Endothelial cell (in vitro differentiated cells): Measurements from ENCODE around the gene CCDC182. TPM values are rescaled to one million over a fixed set of nuclear protein-coding genes. Genes with fewer than 3 reads are reported as not detected.

Source experiments
- DNase-seq: peaks from one replicate; pipeline ENCODE4 v3.0.0; 2021; ENCODE audit warnings: low spot score
- H3K27ac Mint-ChIP-seq: one replicate; pipeline ENCODE4 v1.8.0; 2021; ENCODE audit warnings: mixed read lengths, inconsistent platforms; ENCODE audit not compliant: unreplicated experiment
- H3K27me3 Mint-ChIP-seq: one replicate; pipeline ENCODE4 v1.8.0; 2021; ENCODE audit warnings: mild to moderate bottlenecking, moderate library complexity, mixed read lengths, inconsistent platforms; ENCODE audit not compliant: unreplicated experiment
- H3K36me3 Mint-ChIP-seq: one replicate; pipeline ENCODE4 v1.8.0; 2021; ENCODE audit warnings: mild to moderate bottlenecking, low read depth, mixed read lengths, inconsistent platforms; ENCODE audit not compliant: unreplicated experiment
- H3K4me1 Mint-ChIP-seq: one replicate; pipeline ENCODE4 v1.8.0; 2021; ENCODE audit warnings: mild to moderate bottlenecking, mixed read lengths, inconsistent platforms; ENCODE audit not compliant: unreplicated experiment
- H3K4me3 Mint-ChIP-seq: one replicate; pipeline ENCODE4 v1.8.0; 2021; ENCODE audit warnings: mild to moderate bottlenecking, mixed read lengths, inconsistent platforms; ENCODE audit not compliant: unreplicated experiment
- H3K9me3 Mint-ChIP-seq: one replicate; pipeline ENCODE4 v1.8.0; 2021; ENCODE audit warnings: mixed read lengths, inconsistent platforms; ENCODE audit not compliant: unreplicated experiment
- total RNA-seq: library from RNA; stranded (reverse); fragmentation: NEBNext Ultra II Directional; extraction: Animal tissue kit (Norgen Biotek cat#: 25700); gene quantifications from one replicate; pipeline ENCODE4 v1.2.1, GENCODE V29; 2021; ENCODE audit not compliant: unreplicated experiment
- TF ChIP-seq, protein P1 (sequence below): fragments of 200-600 bp; sonication (generic); IDR thresholded peaks from one replicate; pipeline ENCODE4 v1.5.0; 2021; ENCODE audit warnings: antibody characterized with exemption; ENCODE audit not compliant: unreplicated experiment

CCDC182 gene
- total RNA-seq, 1 donor from 2014 or later: not detected

DNA sequence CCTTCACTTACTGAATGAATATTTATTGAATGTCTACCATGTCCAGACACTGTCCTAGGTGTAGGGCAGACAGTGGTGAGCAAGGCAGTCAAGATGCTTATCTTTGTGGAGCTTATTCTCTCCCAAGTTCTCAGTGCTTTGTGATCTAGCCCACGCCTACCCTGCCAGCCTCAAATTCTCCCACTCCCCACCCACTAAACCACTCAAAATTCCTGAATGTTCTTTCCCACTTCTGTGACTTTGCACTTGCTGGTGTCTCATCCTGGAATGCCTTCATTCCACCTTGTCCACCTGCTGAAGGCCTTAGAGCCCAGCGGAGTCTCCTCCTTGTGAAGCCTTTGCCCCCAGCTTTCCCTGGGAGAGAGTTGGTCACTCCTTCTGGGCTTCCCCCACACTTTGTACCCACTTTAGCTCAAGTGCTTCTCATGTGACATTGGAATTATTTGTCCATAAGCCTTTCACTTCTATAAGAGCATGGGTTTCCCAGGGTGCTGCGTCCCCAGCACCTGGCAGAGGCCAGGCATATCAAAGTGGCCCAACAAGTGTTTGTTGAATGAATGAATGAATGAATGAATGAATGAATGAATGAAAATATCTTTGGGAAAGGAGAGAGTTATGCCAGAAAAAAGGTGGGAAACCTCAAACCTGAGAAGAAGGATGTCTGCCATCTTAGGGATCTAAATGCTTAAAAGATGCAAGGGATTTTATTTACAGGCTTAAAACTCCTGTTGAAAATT lies 23.0 kb downstream of the CCDC182 start:
- H3K4me3 Mint-ChIP-seq: no peak overlapping the region
- peaks cover 12% of the 10 kb centered on the region for H3K4me1 Mint-ChIP-seq
- peaks cover 3% of the 10 kb centered on the region for H3K27me3 Mint-ChIP-seq
- no peaks in the 10 kb centered on the region for H3K9me3 Mint-ChIP-seq
- TF ChIP-seq, protein P1, sequence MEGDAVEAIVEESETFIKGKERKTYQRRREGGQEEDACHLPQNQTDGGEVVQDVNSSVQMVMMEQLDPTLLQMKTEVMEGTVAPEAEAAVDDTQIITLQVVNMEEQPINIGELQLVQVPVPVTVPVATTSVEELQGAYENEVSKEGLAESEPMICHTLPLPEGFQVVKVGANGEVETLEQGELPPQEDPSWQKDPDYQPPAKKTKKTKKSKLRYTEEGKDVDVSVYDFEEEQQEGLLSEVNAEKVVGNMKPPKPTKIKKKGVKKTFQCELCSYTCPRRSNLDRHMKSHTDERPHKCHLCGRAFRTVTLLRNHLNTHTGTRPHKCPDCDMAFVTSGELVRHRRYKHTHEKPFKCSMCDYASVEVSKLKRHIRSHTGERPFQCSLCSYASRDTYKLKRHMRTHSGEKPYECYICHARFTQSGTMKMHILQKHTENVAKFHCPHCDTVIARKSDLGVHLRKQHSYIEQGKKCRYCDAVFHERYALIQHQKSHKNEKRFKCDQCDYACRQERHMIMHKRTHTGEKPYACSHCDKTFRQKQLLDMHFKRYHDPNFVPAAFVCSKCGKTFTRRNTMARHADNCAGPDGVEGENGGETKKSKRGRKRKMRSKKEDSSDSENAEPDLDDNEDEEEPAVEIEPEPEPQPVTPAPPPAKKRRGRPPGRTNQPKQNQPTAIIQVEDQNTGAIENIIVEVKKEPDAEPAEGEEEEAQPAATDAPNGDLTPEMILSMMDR: no peak
- DNase-seq: no peak
- H3K27ac Mint-ChIP-seq: no peak overlapping the region
- peaks cover 3% of the 10 kb centered on the region for H3K36me3 Mint-ChIP-seq

DNA sequence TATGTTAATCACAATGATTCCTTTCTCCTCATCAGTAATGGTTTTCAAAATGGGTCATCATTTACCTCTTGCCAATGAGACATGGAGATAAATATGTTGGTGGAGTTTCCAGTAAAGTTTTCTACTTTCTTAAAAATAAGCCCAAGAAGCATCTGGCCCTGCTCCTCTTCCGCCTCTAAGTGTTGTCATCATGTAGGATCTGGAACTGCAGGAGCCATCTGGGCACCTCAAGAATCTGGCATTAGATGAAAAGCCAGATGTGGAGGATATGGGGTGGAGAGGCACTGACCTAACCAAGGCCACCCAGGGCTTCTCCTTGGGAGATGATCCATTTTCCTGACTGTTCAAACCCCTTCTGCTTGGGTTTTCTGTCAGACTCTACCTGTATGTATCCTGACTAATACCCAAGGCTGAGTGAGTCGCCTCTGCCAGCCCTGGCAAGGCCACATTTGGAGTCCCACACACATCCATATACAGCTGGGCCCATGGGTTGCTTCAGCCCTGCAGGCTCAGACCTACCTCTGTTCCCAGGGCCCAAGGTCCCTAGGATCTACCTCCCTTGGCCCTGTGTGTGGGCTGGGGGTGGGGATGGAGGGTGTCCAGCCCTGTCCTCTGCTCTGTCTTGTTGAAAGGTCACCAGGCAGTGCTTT lies 24.6 kb downstream of the CCDC182 start:
- no peak for DNase-seq
- H3K9me3 Mint-ChIP-seq: no peaks in the 10 kb centered on the region
- H3K27me3 Mint-ChIP-seq: peaks cover 3% of the 10 kb centered on the region
- peaks cover 3% of the 10 kb centered on the region for H3K36me3 Mint-ChIP-seq
- TF ChIP-seq, protein P1: no peak
- peaks cover 12% of the 10 kb centered on the region for H3K4me1 Mint-ChIP-seq
- no peak overlapping the region for H3K27ac Mint-ChIP-seq
- H3K4me3 Mint-ChIP-seq: no peak overlapping the region

DNA sequence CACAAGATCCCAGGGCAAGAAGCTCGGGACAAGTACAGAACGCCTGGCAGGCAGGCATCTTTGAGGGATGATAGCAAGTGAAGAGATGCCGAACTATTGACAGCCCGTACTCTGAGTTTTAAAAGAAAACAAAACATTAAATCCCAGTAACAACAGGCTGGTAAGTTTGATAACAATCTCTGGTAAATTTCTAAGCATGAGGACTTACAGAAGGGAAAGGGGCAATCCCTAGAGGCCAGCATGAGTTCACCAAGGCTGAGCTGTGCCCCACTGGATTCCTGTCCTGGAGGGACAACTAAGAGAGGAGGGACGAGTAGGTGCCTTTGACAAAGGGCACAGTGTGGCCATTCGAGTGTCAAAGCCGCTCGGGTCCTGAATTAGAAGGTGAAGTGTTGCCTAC lies 26.2 kb downstream of the CCDC182 start:
- Mint-ChIP-seq H3K27ac (no peak overlapping the region), H3K36me3 (peaks cover 3% of the 10 kb centered on the region), H3K4me1 (peaks cover 12% of the 10 kb centered on the region), H3K9me3 (no peaks in the 10 kb centered on the region), H3K27me3 (peaks cover 3% of the 10 kb centered on the region), H3K4me3 (no peak overlapping the region)
- TF ChIP-seq, protein P1: no peak
- no peak for DNase-seq

DNA sequence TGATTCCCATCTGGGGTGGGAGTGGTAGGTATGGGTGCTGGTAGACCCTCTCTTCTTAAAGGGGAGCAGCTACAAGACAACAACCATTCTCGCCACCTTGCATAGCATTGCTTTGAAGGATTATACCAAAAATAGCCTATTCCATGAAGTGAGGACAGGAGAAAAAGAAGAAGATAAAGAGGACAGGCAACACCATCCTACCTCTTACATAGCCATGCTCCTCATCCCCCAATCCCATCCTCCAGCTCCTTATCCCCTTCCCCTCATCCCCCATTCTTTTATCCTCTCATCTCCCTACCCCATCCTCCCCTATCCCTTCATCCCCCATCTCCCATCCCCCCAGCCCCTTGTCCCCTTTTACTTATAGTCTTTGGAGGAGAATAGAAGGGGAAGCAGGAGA lies 29.1 kb downstream of the CCDC182 start:
- Mint-ChIP-seq H3K4me3 (no peak overlapping the region), H3K4me1 (no peaks in the 10 kb centered on the region), H3K36me3 (no peaks in the 10 kb centered on the region), H3K27me3 (no peaks in the 10 kb centered on the region), H3K27ac (no peak overlapping the region), H3K9me3 (no peaks in the 10 kb centered on the region)
- TF ChIP-seq, protein P1: no peak
- no peak for DNase-seq

DNA sequence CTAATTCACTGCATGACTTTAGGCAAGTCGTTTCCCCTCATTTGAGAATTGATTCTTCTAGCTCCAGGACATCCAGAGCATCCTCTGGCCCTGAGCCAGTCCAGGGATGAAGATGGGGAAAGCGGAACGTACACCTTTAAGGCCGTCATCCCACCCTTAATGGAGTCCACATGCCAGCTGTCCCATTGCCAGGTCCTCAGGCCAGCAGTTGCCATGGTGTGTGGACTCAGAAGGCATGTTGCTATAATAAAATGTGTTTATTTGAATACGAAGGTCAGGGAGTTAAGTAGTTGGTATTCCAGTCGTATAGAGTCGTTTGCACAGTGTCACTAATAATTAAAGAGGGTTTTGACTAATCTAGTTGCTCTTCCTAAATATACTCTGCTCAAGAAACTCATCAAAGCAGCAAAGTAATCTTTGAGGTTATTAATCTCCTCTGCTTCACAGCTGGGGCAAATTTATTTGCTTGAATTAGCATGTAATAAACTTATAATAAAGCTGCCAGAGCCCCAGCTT lies 30.4 kb downstream of the CCDC182 start:
- DNase-seq: no peak
- H3K36me3 Mint-ChIP-seq: no peaks in the 10 kb centered on the region
- H3K4me1 Mint-ChIP-seq: no peaks in the 10 kb centered on the region
- H3K9me3 Mint-ChIP-seq: no peaks in the 10 kb centered on the region
- no peak overlapping the region for H3K4me3 Mint-ChIP-seq
- H3K27ac Mint-ChIP-seq: no peak overlapping the region
- no peaks in the 10 kb centered on the region for H3K27me3 Mint-ChIP-seq
- TF ChIP-seq, protein P1: no peak
